Midbrain (tissue), 1 donor: ENCODE data around the gene TNFAIP8L3.
"Not testable (repeated sequence)": the region's sequence is repeated elsewhere in the genome, so short reads cannot be mapped to it uniquely, and the experiment has no call there.

Experiments
- DNase-seq: peaks from one replicate; lab custom pipeline; 2025; lab: John Stamatoyannopoulos, UW

Gene TNFAIP8L3

DNA sequence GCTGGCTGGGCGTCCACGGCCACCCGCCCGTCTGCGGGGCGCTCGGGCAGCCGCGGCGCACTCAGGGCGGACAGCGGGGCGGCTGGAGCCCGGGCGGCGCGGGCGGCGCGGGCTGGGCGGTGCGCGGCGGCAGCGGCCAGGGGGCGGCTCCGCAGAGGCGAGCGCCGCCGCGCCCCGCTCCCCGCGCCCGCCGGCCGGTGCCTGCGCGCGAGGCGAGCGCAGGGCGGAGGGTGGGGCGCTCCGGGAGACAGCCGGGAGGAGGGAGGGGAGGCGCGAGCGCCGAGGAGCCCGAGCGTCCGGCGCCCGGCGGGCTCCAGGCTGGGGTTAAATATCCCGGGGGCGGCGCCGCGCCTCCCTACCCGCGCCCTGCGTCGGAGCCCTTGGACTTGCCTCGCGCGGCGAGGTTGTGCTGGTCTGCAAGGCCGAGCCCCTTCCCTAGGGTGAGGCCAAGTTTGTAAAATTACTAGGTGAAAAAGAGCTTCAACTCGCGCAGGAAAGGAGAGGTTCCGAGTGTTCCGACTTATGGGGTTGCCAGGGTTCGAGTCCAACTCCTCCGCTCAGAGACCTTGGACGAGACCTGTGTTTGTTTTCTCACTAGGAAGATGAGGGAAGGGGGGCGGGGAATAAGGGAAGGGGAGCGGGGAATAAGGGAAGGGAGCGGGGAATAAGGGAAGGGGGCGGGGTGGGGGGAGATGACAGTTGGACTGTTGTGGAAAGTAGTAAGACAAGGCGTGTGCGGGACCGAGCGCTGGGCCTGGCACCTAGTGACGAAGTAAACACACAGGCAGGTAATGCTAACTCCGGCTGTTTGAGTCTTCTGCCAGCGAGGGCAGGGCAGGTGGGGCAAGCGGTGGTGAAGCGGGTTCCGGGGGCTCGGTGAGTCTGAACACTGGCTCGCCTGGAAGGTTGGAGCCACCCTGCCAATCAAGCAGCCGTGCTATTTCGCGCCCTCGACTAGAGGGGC, at the start of gene TNFAIP8L3:
Gene TNFAIP8L3 (minus strand): TSS at position 301 of the 964 bp plus-strand sequence. CDS start 311 bp downstream, outside the sequence.
- no peak for DNase-seq

GRCh38 chr15:51144021-51144532, 49.4 kb upstream of the TNFAIP8L3 start:
- no peak for DNase-seq

DNA sequence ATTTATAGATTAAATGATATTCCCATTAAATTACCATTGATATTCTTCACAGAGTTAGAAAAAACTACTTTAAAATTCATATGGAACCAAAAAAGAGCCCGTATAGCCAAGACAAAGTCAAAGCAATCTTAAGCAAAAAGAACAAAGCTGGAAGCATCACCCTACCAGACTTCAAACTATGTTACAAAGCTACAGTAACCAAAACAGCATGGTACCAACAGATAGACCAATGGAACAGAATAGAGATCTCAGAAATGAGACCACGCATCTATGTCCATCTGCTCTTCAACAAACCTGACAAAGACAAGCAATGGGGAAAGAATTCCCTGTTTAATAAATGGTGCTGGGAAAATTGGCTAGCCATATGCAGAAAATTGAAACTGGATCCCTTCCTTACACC, 45.6 kb upstream of the TNFAIP8L3 start:
- DNase-seq = not testable (repeated sequence)

- DNase-seq = no peak
These were observed 44.4 kb upstream of the TNFAIP8L3 start for GRCh38 chr15:51139091-51139490.

DNA sequence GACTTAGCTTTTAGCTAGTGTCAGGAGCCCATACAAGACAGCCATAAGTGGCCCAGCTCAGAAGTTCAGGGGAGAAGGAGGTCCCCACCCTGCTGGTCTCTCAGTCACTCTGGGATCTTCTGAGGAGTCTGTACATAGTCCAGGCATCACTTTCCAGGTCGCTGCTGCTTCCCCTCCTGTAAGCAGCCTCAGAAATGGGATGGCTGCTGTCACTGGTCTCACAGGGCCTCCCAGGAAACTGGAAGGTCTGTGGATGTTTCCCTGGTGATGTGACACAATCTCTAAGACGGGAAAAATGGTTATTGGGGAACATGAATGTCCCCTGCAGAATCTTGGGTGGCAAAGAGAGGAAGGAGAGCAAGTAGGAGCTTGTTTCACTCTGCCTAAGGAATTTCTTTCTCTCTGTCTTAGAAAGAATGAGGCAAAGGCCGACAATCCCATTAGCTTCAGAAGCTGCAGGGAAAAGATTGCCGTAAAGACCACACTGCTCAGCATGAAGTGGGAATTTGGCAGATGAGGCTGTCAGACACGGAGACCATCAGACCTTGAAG, 43.2 kb upstream of the TNFAIP8L3 start:
- DNase-seq = no peak

GRCh38 chr15:51137024-51137423, 42.3 kb upstream of the TNFAIP8L3 start:
- DNase-seq = no peak

DNA sequence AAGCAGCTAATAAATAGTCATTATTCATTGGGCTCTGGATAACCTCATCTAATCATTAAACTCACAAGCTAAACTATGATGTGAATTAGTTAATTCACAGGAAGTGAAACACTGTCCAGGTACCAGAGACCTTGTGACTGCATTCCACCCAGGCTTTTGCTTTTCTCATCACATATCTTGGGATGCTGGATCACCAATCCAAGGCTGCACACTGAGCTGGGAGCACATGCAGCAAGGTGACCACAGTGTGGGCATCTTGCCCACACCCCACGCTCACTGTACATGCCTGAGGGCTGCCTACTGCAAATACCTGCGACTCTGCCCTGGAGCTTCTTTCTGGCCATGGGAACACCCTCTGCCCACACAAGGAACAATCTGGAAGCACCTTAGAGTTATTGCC, 40.6 kb upstream of the TNFAIP8L3 start:
- DNase-seq = no peak

DNA sequence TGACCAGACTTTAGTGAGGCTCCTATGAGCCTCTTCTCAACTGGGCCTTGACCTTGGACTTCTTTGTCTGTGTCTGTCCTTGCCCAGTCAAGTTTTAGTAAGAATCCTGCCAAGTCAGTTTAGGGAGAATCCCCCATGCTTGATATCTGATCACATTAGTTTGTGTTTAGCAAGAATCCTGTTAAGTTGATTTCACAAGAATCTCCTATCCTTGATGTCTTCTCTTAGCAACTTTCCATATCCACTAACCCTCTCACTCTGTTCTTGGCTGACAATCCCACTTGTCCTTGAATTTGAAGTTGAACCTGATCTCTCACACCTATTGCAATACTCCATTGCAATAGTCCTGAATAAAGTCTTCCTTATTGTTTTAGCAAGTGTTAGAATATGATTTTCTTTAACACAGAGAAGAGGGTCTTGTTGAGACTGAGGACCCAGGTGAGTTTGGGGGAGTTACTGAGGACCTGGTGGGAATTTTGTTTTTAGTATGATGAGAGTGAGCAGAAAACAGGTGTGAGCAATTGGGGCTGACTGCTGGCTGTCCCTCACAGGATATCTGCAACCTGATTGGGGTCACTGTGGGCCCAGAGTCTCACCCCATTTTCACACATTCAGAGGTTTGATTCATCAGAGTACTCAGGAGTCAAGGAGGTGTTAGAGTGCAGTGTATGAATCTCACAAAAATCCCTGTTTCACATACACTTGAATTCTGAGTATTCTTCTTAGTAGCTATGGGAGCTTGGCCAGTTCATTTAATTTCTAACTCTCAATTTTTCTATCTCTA, 39.9 kb upstream of the TNFAIP8L3 start:
- DNase-seq = no peak

GRCh38 chr15:51133140-51133765, 38.5 kb upstream of the TNFAIP8L3 start:
- no peak for DNase-seq

GRCh38 chr15:51132384-51133139, 37.9 kb upstream of the TNFAIP8L3 start:
- DNase-seq = peak; percentile 43

GRCh38 chr15:51131596-51132290, 37.0 kb upstream of the TNFAIP8L3 start:
- DNase-seq = no peak

- no peak for DNase-seq
These were observed 35.6 kb upstream of the TNFAIP8L3 start for GRCh38 chr15:51130344-51130743.

GRCh38 chr15:51129535-51130188, 35.0 kb upstream of the TNFAIP8L3 start:
- DNase-seq = no peak

GRCh38 chr15:51128701-51129100, 34.0 kb upstream of the TNFAIP8L3 start:
- no peak for DNase-seq

DNA sequence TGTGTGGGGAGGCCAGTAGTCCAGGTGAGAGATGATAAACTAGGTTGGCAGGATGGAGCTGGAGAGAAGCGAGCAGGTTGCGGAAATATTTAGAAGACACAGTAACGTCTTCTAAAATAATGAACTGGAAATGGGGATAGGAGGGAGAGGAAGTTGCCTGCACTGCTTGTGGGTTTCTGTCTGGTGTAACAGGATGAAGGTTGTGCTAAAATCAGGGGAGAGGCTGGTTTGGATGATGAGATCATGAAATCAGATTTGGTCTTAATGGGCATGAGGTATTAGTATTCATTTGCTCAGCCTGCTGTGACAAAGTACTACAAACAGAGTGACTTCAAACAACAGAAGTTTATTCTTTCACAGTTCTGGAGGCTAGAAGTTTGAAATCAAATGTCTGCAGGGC, 32.1 kb upstream of the TNFAIP8L3 start:
- no peak for DNase-seq

DNA sequence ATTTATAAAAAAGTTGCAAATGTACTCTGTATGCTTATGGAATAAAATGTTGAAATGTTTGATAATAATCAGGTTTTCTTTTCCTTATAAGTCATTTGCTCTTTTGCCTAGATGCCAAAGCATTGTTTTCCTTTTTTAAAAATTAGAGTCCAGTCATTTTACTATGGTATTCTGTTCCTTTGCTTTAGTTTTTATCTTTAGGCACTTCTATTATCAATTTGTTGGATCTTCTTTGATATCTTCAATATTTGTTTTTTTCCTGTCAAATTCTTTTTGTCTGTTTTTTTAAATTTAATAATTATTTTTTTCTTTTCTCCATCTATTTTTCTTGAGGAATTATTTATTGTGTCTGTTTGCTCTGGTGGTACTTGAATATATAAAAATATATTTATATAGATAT, 28.3 kb upstream of the TNFAIP8L3 start:
- DNase-seq = not testable (repeated sequence)

- no peak for DNase-seq
These were observed 27.0 kb upstream of the TNFAIP8L3 start for GRCh38 chr15:51121631-51122225.

DNA sequence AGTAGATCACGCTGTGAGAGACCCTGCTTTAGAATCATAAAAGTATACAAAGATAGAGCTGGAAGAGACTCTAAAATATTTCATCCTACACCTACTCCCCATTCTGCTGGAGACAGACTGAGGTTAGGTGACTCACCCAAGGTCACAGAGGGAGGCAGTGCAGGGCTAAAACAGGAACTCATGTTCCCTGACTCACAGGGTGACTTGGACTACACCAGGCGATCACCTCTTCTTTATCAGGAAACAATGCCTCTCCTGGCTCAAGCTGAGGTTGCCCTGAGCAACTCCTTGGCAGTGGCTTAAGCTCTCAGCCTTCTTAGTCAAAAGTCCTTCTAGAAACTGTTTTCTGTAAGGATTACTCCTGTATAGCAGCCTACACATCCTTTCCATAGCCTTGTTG, 26.4 kb upstream of the TNFAIP8L3 start:
- no peak for DNase-seq

GRCh38 chr15:51119120-51119519, 24.4 kb upstream of the TNFAIP8L3 start:
- DNase-seq = no peak
